SIG-M5 treated with dmso at 0.1 percent for 504 hours (cell line): ENCODE results near the gene ZFYVE21.

ENCODE experiments used
- DNase-seq: peaks from one replicate; lab custom pipeline; 2025; ENCODE audit not compliant: unreplicated experiment; lab: John Stamatoyannopoulos, UW

Gene ZFYVE21

GRCh38 chr14:103735815-103736545, 20.4 kb downstream of the ZFYVE21 start:
- peak; percentile 26 for DNase-seq

GRCh38 chr14:103736546-103737431, 21.2 kb downstream of the ZFYVE21 start:
- no peak for DNase-seq

GRCh38 chr14:103737432-103738045, 21.9 kb downstream of the ZFYVE21 start:
- DNase-seq: no peak

- DNase-seq: no peak
Observed at GRCh38 chr14:103738166-103738565, 22.6 kb downstream of the ZFYVE21 start.

- DNase-seq: no peak
Observed at GRCh38 chr14:103738701-103739451, 23.3 kb downstream of the ZFYVE21 start.

GRCh38 chr14:103739466-103739792, 23.8 kb downstream of the ZFYVE21 start:
- DNase-seq: no peak

GRCh38 chr14:103739793-103740501, 24.3 kb downstream of the ZFYVE21 start:
- no peak for DNase-seq

GRCh38 chr14:103740991-103741689, 25.5 kb downstream of the ZFYVE21 start:
- no peak for DNase-seq

- DNase-seq: no peak
Observed at GRCh38 chr14:103741876-103742275, 26.3 kb downstream of the ZFYVE21 start.

- DNase-seq: no peak
Observed at GRCh38 chr14:103742499-103743255, 27.1 kb downstream of the ZFYVE21 start.

- no peak for DNase-seq
Observed at GRCh38 chr14:103743691-103744090, 28.1 kb downstream of the ZFYVE21 start.

- no peak for DNase-seq
Observed at GRCh38 chr14:103744621-103745395, 29.2 kb downstream of the ZFYVE21 start.

GRCh38 chr14:103745424-103745823, 29.8 kb downstream of the ZFYVE21 start:
- no peak for DNase-seq

GRCh38 chr14:103746701-103747100, 31.1 kb downstream of the ZFYVE21 start:
- no peak for DNase-seq

- DNase-seq: no peak
Observed at GRCh38 chr14:103748534-103748857, 32.9 kb downstream of the ZFYVE21 start.

- DNase-seq: no peak
Observed at GRCh38 chr14:103749452-103749851, 33.8 kb downstream of the ZFYVE21 start.

- no peak for DNase-seq
Observed at GRCh38 chr14:103749860-103750259, 34.2 kb downstream of the ZFYVE21 start.

GRCh38 chr14:103753774-103754173, 38.2 kb downstream of the ZFYVE21 start:
- DNase-seq: no peak

- no peak for DNase-seq
Observed at GRCh38 chr14:103755060-103755459, 39.5 kb downstream of the ZFYVE21 start.
